Bone marrow (tissue), 2 donors: Measurements from ENCODE around the gene OVOL3.
"Not testable (repeated sequence)": the region's sequence is repeated elsewhere in the genome, so short reads cannot be mapped to it uniquely, and the experiment has no call there.

ENCODE experiments used
- DNase-seq, 2 donors: peaks; one replicate each; lab custom pipeline; 2025; lab: John Stamatoyannopoulos, UW

OVOL3 gene

GRCh38 chr19:36110487-36111199 lies at the start of gene OVOL3:
OVOL3 (plus strand) TSS chr19:36111143; CDS start chr19:36111203, 60 bp downstream.
- no peak for DNase-seq

GRCh38 chr19:36061367-36061766 lies 49.6 kb upstream of the OVOL3 start:
- DNase-seq, result no peak

- no peak for DNase-seq
These were observed 46.1 kb upstream of the OVOL3 start for GRCh38 chr19:36064826-36065225.

GRCh38 chr19:36067681-36068080 lies 43.3 kb upstream of the OVOL3 start:
- DNase-seq, result no peak

- DNase-seq, result not testable (repeated sequence)
These were observed 42.0 kb upstream of the OVOL3 start for GRCh38 chr19:36068810-36069499.

GRCh38 chr19:36072081-36072480 lies 38.9 kb upstream of the OVOL3 start:
- DNase-seq, result no peak

- DNase-seq, result no peak
These were observed 37.6 kb upstream of the OVOL3 start for GRCh38 chr19:36073121-36073876.

- no peak for DNase-seq
These were observed 31.5 kb upstream of the OVOL3 start for GRCh38 chr19:36079389-36079945.

GRCh38 chr19:36081385-36081784 lies 29.6 kb upstream of the OVOL3 start:
- no peak for DNase-seq

- no peak for DNase-seq
These were observed 29.0 kb upstream of the OVOL3 start for GRCh38 chr19:36081894-36082293.

- DNase-seq, result no peak
These were observed 28.0 kb upstream of the OVOL3 start for GRCh38 chr19:36082916-36083315.

- no peak for DNase-seq
These were observed 26.5 kb upstream of the OVOL3 start for GRCh38 chr19:36084231-36085009.

GRCh38 chr19:36086326-36086725 lies 24.6 kb upstream of the OVOL3 start:
- DNase-seq, result no peak

- DNase-seq, result no peak
These were observed 21.1 kb upstream of the OVOL3 start for GRCh38 chr19:36089847-36090246.

- no peak for DNase-seq
These were observed 19.8 kb upstream of the OVOL3 start for GRCh38 chr19:36090910-36091695.

- no peak for DNase-seq
These were observed 18.4 kb upstream of the OVOL3 start for GRCh38 chr19:36092566-36092965.

- DNase-seq, result no peak
These were observed 17.7 kb upstream of the OVOL3 start for GRCh38 chr19:36093146-36093662.

GRCh38 chr19:36093687-36094086 lies 17.3 kb upstream of the OVOL3 start:
- no peak for DNase-seq

GRCh38 chr19:36097036-36097435 lies 13.9 kb upstream of the OVOL3 start:
- DNase-seq, result no peak

GRCh38 chr19:36099166-36099785 lies 11.7 kb upstream of the OVOL3 start:
- no peak for DNase-seq
